GM23338 (cell line): Measurements from ENCODE around the gene ZNF227. TPM values are rescaled to one million over a fixed set of nuclear protein-coding genes. Genes with fewer than 3 reads are reported as not detected.

ENCODE experiments used
- ATAC-seq: fragments of 200-7000 bp; cut with Tn5 transposase; 3 replicates; pipeline ENCODE4 v1.9.1; 2020
- DNase-seq: peaks from one replicate; pipeline ENCODE4 v3.0.0-alpha.2; 2015; ENCODE audit warnings: low spot score
- H2AFZ ChIP-seq: fragments of 200-600 bp; sonication (generic); 2 replicates; pipeline ENCODE4 v1.8.0; 2016; ENCODE audit warnings: antibody characterized with exemption, mild to moderate bottlenecking, moderate library complexity
- H3F3A ChIP-seq: fragments of 200-600 bp; sonication (generic); replicated peaks from 2 replicates; pipeline ENCODE4 v1.8.0; 2017; ENCODE audit warnings: antibody characterized with exemption, mixed run types, low read depth
- H3K27ac ChIP-seq: fragments of 200-600 bp; sonication (generic); 2 replicates; pipeline ENCODE4 v1.6.1; 2016; ENCODE audit warnings: low read depth
- H3K27me3 ChIP-seq: fragments of 200-600 bp; sonication (generic); 2 replicates; pipeline ENCODE4 v1.8.0; 2016; ENCODE audit warnings: mild to moderate bottlenecking, mixed run types, moderate library complexity; ENCODE audit not compliant: insufficient read depth
- H3K36me3 ChIP-seq: fragments of 200-600 bp; sonication (generic); 2 replicates; pipeline ENCODE4 v1.8.0; 2016; ENCODE audit warnings: mild to moderate bottlenecking; ENCODE audit not compliant: insufficient read depth
- H3K4me1 ChIP-seq: fragments of 200-600 bp; sonication (generic); 2 replicates; pipeline ENCODE4 v1.8.0; 2016; ENCODE audit warnings: mild to moderate bottlenecking, moderate library complexity; ENCODE audit not compliant: insufficient read depth
- H3K4me2 ChIP-seq: fragments of 200-600 bp; sonication (generic); 2 replicates; pipeline ENCODE4 v1.7.1; 2017; ENCODE audit warnings: mixed run types
- H3K4me3 ChIP-seq: fragments of 200-600 bp; sonication (generic); 2 replicates; pipeline ENCODE4 v1.6.1; 2016; ENCODE audit warnings: mixed run types
- H3K79me2 ChIP-seq: fragments of 200-600 bp; sonication (generic); replicated peaks from 2 replicates; pipeline ENCODE4 v1.8.0; 2017; ENCODE audit warnings: mild to moderate bottlenecking; ENCODE audit not compliant: insufficient read depth
- H3K9me2 ChIP-seq: fragments of 200-600 bp; sonication (generic); 2 replicates; pipeline ENCODE4 v1.8.0; 2017; ENCODE audit not compliant: insufficient read depth
- H4K20me1 ChIP-seq: fragments of 200-600 bp; sonication (generic); replicated peaks from 2 replicates; pipeline ENCODE4 v1.8.0; 2017; ENCODE audit warnings: mild to moderate bottlenecking; ENCODE audit not compliant: insufficient read depth
- H3K27ac Mint-ChIP-seq: 2 replicates; pipeline ENCODE4 v1.8.0; 2020; ENCODE audit warnings: inconsistent platforms, mild to moderate bottlenecking, moderate library complexity, mixed read lengths
- H3K27me3 Mint-ChIP-seq: 3 replicates; pipeline ENCODE4 v1.8.0; 2022; ENCODE audit warnings: low read depth, mild to moderate bottlenecking, moderate library complexity, mixed read lengths, inconsistent platforms; ENCODE audit not compliant: insufficient read depth, poor library complexity
- H3K36me3 Mint-ChIP-seq: 3 replicates; pipeline ENCODE4 v1.8.0; 2021; ENCODE audit warnings: low read depth, mild to moderate bottlenecking, inconsistent platforms, moderate library complexity, mixed read lengths
- H3K4me1 Mint-ChIP-seq: 3 replicates; pipeline ENCODE4 v1.8.0; 2020; ENCODE audit warnings: mild to moderate bottlenecking, inconsistent platforms, mixed read lengths
- H3K4me3 Mint-ChIP-seq: 3 replicates; pipeline ENCODE4 v1.8.0; 2021; ENCODE audit warnings: moderate library complexity, mild to moderate bottlenecking, inconsistent platforms, mixed read lengths
- H3K9me3 Mint-ChIP-seq: 3 replicates; pipeline ENCODE4 v1.8.0; 2020; ENCODE audit warnings: moderate library complexity, mild to moderate bottlenecking, inconsistent platforms, mixed read lengths
- CTCF ChIP-seq, 2 experiments: fragments of 200-600 bp in 1 of 2; sonication (generic) in 1 of 2; conservative IDR thresholded peaks; 2 replicates each; pipeline versions ENCODE4 v1.5.1 to v1.6.1; 2016 to 2017; ENCODE audit warnings: antibody characterized with exemption in 2 of 2, low read depth in 2 of 2, mild to moderate bottlenecking in 2 of 2, moderate library complexity in 1 of 2
- EZH2 ChIP-seq: fragments of 200-600 bp; sonication (generic); IDR thresholded peaks from one replicate; pipeline ENCODE4 v1.8.0; 2017; ENCODE audit warnings: antibody characterized with exemption, mild to moderate bottlenecking, low read depth; ENCODE audit not compliant: unreplicated experiment
- JUNB ChIP-seq: IDR thresholded peaks from one replicate; pipeline ENCODE4 v1.6.1; 2016; ENCODE audit warnings: antibody characterized with exemption; ENCODE audit not compliant: unreplicated experiment
- NANOG ChIP-seq: IDR thresholded peaks from 2 replicates; pipeline ENCODE4 v1.6.1; 2016; ENCODE audit warnings: antibody characterized with exemption, borderline replicate concordance
- POLR2AphosphoS5 ChIP-seq: IDR thresholded peaks from 2 replicates; pipeline ENCODE4 v1.6.1; 2016; ENCODE audit warnings: antibody characterized with exemption, low read depth
- REST ChIP-seq: IDR thresholded peaks from one replicate; pipeline ENCODE4 v1.6.1; 2018; ENCODE audit warnings: antibody characterized with exemption; ENCODE audit not compliant: unreplicated experiment
- STAT1 ChIP-seq: IDR thresholded peaks from one replicate; pipeline ENCODE4 v1.6.1; 2016; ENCODE audit warnings: antibody characterized with exemption; ENCODE audit not compliant: unreplicated experiment
- ZNF331 ChIP-seq: fragments of 250-450 bp; sonication (Bioruptor Pico); IDR thresholded peaks from 2 replicates; pipeline ENCODE4 v1.5.0; 2020; ENCODE audit warnings: low read depth, mild to moderate bottlenecking, moderate library complexity
- polyA plus RNA-seq: library from polyadenylated mRNA; unstranded; fragments of >200 nt; fragmentation: Nextera tagmentation; extraction: Ambion mirVana; gene quantifications from 2 replicates; pipeline ENCODE4 v1.2.1, GENCODE V29; 2016
- total RNA-seq: library from RNA; depleted of rRNA; stranded (reverse); fragments of >200 nt; shearing (Covaris generic); gene quantifications from 2 replicates; pipeline ENCODE4 v1.2.3, GENCODE V29; 2014
- TF ChIP-seq, protein P1 (sequence below): IDR thresholded peaks from 2 replicates; pipeline ENCODE4 v1.6.1; 2016; ENCODE audit warnings: antibody characterized with exemption
- TF ChIP-seq, protein P2 (sequence below): fragments of 250-450 bp; sonication (Bioruptor Pico); IDR thresholded peaks from 2 replicates; pipeline ENCODE4 v1.5.0; 2020; ENCODE audit warnings: mild to moderate bottlenecking, moderate library complexity

ZNF227 gene
- total and polyA plus RNA-seq, 2 experiments from 2014 or later: 6.6 to 18.2 TPM

GRCh38 chr19:44254496-44254895 is 42.2 kb downstream of the ZNF227 start:
- Histone ChIP-seq H3K4me3 (no peak overlapping the region), H3K27ac (no peak overlapping the region), H3K4me2 (no peak overlapping the region), H3K27me3 (no peaks in the 10 kb centered on the region), H3K36me3 (peaks cover 19% of the 10 kb centered on the region), H3K79me2 (no peaks in the 10 kb centered on the region), H4K20me1 (no peaks in the 10 kb centered on the region), H3K9me2 (no peaks in the 10 kb centered on the region), H2AFZ (no peak overlapping the region), H3K4me1 (no peaks in the 10 kb centered on the region), H3F3A (no peaks in the 10 kb centered on the region)
- H3K36me3 Mint-ChIP-seq: peaks cover 58% of the 10 kb centered on the region
- H3K4me3 Mint-ChIP-seq: no peak overlapping the region
- no peak for TF ChIP-seq ZNF331 (CRISPR knock-in tag)
- no peak for TF ChIP-seq JUNB
- TF ChIP-seq POLR2AphosphoS5: no peak
- no peak for TF ChIP-seq REST
- TF ChIP-seq CTCF (conservative IDR thresholded peaks at IDR 0.05; ENCODE audit: low read depth in 2 of 2): no peak
- TF ChIP-seq, protein P1, sequence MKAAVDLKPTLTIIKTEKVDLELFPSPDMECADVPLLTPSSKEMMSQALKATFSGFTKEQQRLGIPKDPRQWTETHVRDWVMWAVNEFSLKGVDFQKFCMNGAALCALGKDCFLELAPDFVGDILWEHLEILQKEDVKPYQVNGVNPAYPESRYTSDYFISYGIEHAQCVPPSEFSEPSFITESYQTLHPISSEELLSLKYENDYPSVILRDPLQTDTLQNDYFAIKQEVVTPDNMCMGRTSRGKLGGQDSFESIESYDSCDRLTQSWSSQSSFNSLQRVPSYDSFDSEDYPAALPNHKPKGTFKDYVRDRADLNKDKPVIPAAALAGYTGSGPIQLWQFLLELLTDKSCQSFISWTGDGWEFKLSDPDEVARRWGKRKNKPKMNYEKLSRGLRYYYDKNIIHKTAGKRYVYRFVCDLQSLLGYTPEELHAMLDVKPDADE: no peak
- TF ChIP-seq, protein P2, sequence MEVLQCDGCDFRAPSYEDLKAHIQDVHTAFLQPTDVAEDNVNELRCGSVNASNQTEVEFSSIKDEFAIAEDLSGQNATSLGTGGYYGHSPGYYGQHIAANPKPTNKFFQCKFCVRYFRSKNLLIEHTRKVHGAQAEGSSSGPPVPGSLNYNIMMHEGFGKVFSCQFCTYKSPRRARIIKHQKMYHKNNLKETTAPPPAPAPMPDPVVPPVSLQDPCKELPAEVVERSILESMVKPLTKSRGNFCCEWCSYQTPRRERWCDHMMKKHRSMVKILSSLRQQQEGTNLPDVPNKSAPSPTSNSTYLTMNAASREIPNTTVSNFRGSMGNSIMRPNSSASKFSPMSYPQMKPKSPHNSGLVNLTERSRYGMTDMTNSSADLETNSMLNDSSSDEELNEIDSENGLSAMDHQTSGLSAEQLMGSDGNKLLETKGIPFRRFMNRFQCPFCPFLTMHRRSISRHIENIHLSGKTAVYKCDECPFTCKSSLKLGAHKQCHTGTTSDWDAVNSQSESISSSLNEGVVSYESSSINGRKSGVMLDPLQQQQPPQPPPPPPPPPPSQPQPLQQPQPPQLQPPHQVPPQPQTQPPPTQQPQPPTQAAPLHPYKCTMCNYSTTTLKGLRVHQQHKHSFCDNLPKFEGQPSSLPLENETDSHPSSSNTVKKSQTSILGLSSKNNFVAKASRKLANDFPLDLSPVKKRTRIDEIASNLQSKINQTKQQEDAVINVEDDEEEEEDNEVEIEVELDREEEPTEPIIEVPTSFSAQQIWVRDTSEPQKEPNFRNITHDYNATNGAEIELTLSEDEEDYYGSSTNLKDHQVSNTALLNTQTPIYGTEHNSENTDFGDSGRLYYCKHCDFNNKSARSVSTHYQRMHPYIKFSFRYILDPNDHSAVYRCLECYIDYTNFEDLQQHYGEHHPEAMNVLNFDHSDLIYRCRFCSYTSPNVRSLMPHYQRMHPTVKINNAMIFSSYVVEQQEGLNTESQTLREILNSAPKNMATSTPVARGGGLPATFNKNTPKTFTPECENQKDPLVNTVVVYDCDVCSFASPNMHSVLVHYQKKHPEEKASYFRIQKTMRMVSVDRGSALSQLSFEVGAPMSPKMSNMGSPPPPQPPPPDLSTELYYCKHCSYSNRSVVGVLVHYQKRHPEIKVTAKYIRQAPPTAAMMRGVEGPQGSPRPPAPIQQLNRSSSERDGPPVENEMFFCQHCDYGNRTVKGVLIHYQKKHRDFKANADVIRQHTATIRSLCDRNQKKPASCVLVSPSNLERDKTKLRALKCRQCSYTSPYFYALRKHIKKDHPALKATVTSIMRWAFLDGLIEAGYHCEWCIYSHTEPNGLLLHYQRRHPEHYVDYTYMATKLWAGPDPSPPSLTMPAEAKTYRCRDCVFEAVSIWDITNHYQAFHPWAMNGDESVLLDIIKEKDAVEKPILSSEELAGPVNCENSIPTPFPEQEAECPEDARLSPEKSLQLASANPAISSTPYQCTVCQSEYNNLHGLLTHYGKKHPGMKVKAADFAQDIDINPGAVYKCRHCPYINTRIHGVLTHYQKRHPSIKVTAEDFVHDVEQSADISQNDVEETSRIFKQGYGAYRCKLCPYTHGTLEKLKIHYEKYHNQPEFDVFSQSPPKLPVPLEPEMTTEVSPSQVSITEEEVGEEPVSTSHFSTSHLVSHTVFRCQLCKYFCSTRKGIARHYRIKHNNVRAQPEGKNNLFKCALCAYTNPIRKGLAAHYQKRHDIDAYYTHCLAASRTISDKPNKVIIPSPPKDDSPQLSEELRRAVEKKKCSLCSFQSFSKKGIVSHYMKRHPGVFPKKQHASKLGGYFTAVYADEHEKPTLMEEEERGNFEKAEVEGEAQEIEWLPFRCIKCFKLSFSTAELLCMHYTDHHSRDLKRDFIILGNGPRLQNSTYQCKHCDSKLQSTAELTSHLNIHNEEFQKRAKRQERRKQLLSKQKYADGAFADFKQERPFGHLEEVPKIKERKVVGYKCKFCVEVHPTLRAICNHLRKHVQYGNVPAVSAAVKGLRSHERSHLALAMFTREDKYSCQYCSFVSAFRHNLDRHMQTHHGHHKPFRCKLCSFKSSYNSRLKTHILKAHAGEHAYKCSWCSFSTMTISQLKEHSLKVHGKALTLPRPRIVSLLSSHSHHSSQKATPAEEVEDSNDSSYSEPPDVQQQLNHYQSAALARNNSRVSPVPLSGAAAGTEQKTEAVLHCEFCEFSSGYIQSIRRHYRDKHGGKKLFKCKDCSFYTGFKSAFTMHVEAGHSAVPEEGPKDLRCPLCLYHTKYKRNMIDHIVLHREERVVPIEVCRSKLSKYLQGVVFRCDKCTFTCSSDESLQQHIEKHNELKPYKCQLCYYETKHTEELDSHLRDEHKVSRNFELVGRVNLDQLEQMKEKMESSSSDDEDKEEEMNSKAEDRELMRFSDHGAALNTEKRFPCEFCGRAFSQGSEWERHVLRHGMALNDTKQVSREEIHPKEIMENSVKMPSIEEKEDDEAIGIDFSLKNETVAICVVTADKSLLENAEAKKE: no peak
- no peak for TF ChIP-seq STAT1
- TF ChIP-seq NANOG: no peak
- no peak for TF ChIP-seq EZH2
- peaks cover 19% of the 10 kb centered on the region for H3K27me3 Mint-ChIP-seq
- H3K9me3 Mint-ChIP-seq: peaks cover 89% of the 10 kb centered on the region
- ATAC-seq (no peak), DNase-seq (no peak)
- no peaks in the 10 kb centered on the region for H3K4me1 Mint-ChIP-seq
- H3K27ac Mint-ChIP-seq: no peak overlapping the region
